ENCODE data around the gene RETREG3. TPM values are rescaled to one million over a fixed set of nuclear protein-coding genes. Genes with fewer than 3 reads are reported as not detected.
"Not testable (repeated sequence)": the region's sequence is repeated elsewhere in the genome, so short reads cannot be mapped to it uniquely, and the experiment has no call there.

Gene RETREG3
- total and polyA plus RNA-seq, 3 experiments from 2014 or later, result 39.7 to 109 (median 40.3) TPM

DNA sequence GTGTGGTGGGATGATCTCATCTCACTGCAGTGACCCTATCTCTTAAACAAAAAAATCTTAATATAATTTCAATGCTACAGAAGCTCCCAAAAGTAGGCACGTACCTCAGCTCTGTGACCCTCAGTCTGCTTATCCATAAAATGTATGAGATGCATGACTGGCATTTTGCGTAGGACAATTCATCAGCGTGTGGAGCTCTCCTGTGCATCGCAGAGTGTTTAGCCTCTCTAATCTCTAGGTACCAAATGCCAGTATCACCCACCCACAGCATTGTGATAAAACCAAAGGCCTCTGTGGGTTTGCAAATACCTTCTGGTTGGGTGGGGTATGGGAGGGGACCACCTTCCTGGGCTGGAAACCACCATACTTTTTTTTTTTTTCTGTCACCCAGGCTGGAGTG, 30.9 kb upstream of the RETREG3 start:
- H3K4me3 Mint-ChIP-seq, result no peak overlapping the region
- POLR2A ChIA-PET, result no interaction called here
- H3K9me3 ChIP-seq (ENCODE audit: low read length), result no peaks in the 10 kb centered on the region
- CTCF ChIA-PET, result interaction anchor here (0.9 kb wide), 1 partner anchor 21 kb away, joined by 4 read pairs; no protein-coding TSS in a partner anchor
- no peaks in the 10 kb centered on the region for H3K4me1 Mint-ChIP-seq
- no peaks in the 10 kb centered on the region for H3K27me3 ChIP-seq (ENCODE audit: insufficient read depth, low read length, poor library complexity, severe bottlenecking)
- H3K27me3 Mint-ChIP-seq, result peaks cover 5 to 12% of the 10 kb centered on the region in 2 donors
- H3K36me3 Mint-ChIP-seq, result no peaks in the 10 kb centered on the region
- no peaks in the 10 kb centered on the region for H3K4me1 ChIP-seq (ENCODE audit: insufficient read depth, low read length)
- H3K27ac Mint-ChIP-seq, result no peak overlapping the region
- DNase-seq, result no peak
- no peaks in the 10 kb centered on the region for H3K36me3 ChIP-seq (ENCODE audit: insufficient read depth, low read length)
- H3K9me3 Mint-ChIP-seq, result no peaks in the 10 kb centered on the region
- no peak overlapping the region for H3K4me3 ChIP-seq (ENCODE audit: low read length)
- H3K27ac ChIP-seq (ENCODE audit: low read depth, low read length), result no peak overlapping the region

DNA sequence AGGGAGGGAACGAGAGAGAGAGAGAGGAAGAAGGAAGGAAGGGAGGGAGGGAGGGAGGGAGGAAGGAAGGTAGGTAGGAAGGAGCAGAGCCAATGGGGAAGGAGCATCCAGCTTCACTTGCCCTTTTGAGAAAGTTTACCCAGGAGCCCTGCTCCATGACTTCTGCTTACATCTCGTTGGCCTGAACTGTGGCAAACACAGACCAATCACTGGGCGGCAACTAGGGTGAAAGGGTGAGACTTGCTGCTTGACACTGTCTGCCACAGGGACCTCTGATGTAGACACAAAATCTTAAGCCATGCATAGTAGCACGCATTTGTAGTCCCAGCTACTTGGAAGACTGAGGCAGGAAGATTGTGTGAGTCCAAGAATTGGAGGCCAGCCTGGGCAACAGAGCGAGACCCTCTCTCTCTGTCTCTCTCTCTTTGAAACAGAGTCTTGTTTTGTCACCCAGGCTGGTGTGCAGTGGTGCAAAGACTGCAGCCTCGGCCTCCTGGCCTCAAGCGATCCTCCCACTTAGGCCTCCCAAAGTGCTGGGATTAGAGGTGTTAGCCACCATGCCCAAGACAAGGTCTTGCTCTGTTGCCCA, 30.4 kb upstream of the RETREG3 start:
- Mint-ChIP-seq H3K36me3 (no peaks in the 10 kb centered on the region), H3K9me3 (no peaks in the 10 kb centered on the region), H3K27ac (no peak overlapping the region), H3K4me1 (no peaks in the 10 kb centered on the region), H3K27me3 (peaks cover 5 to 12% of the 10 kb centered on the region in 2 donors), H3K4me3 (no peak overlapping the region)
- H3K27ac ChIP-seq (ENCODE audit: low read depth, low read length), result no peak overlapping the region
- no peak for DNase-seq
- no peaks in the 10 kb centered on the region for H3K36me3 ChIP-seq (ENCODE audit: insufficient read depth, low read length)
- H3K4me1 ChIP-seq (ENCODE audit: insufficient read depth, low read length), result no peaks in the 10 kb centered on the region
- ChIA-PET POLR2A (no interaction called here), CTCF (interaction anchor here (0.9 kb wide), 1 partner anchor 22 kb away, joined by 4 read pairs; no protein-coding TSS in a partner anchor)
- no peaks in the 10 kb centered on the region for H3K27me3 ChIP-seq (ENCODE audit: insufficient read depth, low read length, poor library complexity, severe bottlenecking)
- no peak overlapping the region for H3K4me3 ChIP-seq (ENCODE audit: low read length)
- no peaks in the 10 kb centered on the region for H3K9me3 ChIP-seq (ENCODE audit: low read length)

DNA sequence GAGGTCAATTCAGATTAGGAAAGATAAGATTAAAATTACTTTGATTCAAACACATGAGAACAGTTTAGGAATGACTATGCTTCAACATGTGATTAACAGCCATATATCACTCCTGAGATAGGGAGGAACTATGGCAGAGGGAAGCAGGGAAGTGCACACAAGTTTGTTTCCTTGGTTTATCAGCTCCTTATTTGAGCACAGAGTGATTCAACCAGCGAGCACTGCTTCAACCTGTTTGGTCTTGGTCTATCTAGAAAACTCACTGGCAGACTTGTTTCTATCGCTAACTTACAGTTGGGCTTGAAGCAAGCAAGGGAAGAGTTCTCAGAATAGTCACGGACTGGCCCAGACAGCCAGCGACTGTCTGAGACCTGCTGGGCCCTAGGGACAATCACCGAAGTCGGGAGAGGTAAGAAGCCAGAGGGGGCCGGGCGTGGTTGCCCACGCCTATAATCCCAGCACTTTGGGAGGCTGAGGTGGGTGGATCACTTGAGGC, 23.8 kb upstream of the RETREG3 start:
- Histone ChIP-seq H3K27ac (ENCODE audit: low read depth, low read length) (no peak overlapping the region), H3K36me3 (ENCODE audit: insufficient read depth, low read length) (no peaks in the 10 kb centered on the region), H3K4me1 (ENCODE audit: insufficient read depth, low read length) (no peaks in the 10 kb centered on the region), H3K9me3 (ENCODE audit: low read length) (no peaks in the 10 kb centered on the region), H3K4me3 (ENCODE audit: low read length) (no peak overlapping the region), H3K27me3 (ENCODE audit: insufficient read depth, low read length, poor library complexity, severe bottlenecking) (no peaks in the 10 kb centered on the region)
- DNase-seq, result no peak
- Mint-ChIP-seq H3K4me1 (no peaks in the 10 kb centered on the region), H3K4me3 (no peak overlapping the region), H3K27ac (no peak overlapping the region), H3K9me3 (no peaks in the 10 kb centered on the region), H3K36me3 (peaks cover 0 to 1% (median 0%) of the 10 kb centered on the region in 3 donors), H3K27me3 (no peaks in the 10 kb centered on the region)
- ChIA-PET POLR2A (no interaction called here), CTCF (interaction anchor here (0.5 kb wide), 1 partner anchor 90 kb away, joined by 3 read pairs; no protein-coding TSS in a partner anchor)

DNA sequence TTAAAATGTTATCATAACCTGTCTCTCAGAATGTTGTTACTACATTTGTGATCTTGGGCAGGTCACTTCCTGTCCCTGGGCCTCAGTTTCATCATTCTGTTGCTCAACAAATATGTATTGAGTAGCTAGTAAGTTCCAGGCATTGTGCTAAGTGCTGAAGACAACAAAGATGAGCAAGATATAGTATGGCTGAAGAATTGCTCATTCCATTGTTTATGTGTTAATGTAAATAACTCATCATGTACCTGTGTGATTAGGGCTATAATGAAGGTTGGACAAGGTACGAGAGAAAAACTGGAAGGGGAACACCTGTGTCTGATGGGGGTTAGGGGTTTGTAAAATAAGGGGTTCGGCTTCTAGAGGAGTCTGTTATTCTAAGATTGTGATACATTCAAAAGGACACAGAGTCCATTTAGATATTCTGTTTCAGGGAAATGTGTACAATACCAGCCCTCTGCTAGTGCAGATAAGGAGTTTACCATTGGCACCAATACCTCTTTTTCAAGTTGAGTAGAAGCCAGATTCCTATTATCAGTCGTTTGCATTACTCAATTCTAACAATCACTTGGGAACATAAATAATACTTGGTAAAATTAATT, 20.3 kb upstream of the RETREG3 start:
- no peak overlapping the region for H3K4me3 ChIP-seq (ENCODE audit: low read length)
- no peak overlapping the region for H3K27ac ChIP-seq (ENCODE audit: low read depth, low read length)
- Mint-ChIP-seq H3K27ac (no peak overlapping the region), H3K4me3 (no peak overlapping the region), H3K9me3 (no peaks in the 10 kb centered on the region), H3K4me1 (no peaks in the 10 kb centered on the region), H3K36me3 (peaks cover 0 to 1% (median 0%) of the 10 kb centered on the region in 3 donors), H3K27me3 (no peaks in the 10 kb centered on the region)
- POLR2A ChIA-PET, result no interaction called here
- H3K9me3 ChIP-seq (ENCODE audit: low read length), result no peaks in the 10 kb centered on the region
- H3K36me3 ChIP-seq (ENCODE audit: insufficient read depth, low read length), result no peaks in the 10 kb centered on the region
- no peak for DNase-seq
- CTCF ChIA-PET, result no interaction called here
- H3K4me1 ChIP-seq (ENCODE audit: insufficient read depth, low read length), result no peaks in the 10 kb centered on the region
- no peaks in the 10 kb centered on the region for H3K27me3 ChIP-seq (ENCODE audit: insufficient read depth, low read length, poor library complexity, severe bottlenecking)

DNA sequence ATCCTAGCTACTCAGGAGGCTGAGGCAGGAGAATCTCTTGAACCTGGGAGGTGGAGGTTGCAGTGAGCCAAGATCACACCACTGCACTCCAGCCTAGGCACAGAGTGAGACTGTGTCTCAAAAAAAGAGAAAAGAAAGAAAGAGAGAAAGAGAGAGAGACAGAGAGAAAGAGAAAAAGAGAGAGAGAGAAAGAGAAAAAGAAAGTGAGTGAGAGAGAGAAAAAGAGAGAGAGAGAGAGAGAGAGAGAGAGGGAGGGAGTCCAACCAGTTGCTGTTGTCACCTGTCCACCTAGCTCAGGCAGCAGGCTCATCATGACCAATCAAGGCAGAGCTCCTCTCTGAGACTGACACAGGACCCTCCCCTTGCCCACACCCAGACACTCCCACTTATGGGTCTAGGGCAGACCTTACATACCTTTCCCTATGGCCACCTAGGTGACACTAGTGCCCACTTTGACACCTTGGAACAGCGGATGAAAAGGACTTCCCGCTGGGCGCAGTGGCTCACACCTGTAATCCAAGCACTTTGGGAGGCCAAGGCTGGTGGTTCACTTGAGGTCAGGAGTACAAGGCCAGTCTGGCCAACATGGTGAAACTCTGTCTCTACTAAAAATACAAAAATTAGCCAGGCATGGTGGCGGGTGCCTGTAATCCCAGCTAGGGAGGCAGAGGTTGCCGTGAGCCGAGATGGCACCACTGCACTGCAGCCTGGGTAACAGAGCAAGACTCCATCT, 18.0 kb upstream of the RETREG3 start:
- DNase-seq; H3K36me3 ChIP-seq (ENCODE audit: insufficient read depth, low read length); H3K27me3 Mint-ChIP-seq; H3K9me3 ChIP-seq (ENCODE audit: low read length); POLR2A ChIA-PET; H3K9me3 Mint-ChIP-seq; H3K4me3 ChIP-seq (ENCODE audit: low read length); H3K36me3 Mint-ChIP-seq; H3K4me1 ChIP-seq (ENCODE audit: insufficient read depth, low read length); H3K4me3 Mint-ChIP-seq; H3K27ac ChIP-seq (ENCODE audit: low read depth, low read length); H3K4me1 Mint-ChIP-seq; H3K27me3 ChIP-seq (ENCODE audit: insufficient read depth, low read length, poor library complexity, severe bottlenecking); CTCF ChIA-PET: not testable (repeated sequence)
- peak overlapping the region in 1 of 8 donors; percentile 66 for H3K27ac Mint-ChIP-seq

DNA sequence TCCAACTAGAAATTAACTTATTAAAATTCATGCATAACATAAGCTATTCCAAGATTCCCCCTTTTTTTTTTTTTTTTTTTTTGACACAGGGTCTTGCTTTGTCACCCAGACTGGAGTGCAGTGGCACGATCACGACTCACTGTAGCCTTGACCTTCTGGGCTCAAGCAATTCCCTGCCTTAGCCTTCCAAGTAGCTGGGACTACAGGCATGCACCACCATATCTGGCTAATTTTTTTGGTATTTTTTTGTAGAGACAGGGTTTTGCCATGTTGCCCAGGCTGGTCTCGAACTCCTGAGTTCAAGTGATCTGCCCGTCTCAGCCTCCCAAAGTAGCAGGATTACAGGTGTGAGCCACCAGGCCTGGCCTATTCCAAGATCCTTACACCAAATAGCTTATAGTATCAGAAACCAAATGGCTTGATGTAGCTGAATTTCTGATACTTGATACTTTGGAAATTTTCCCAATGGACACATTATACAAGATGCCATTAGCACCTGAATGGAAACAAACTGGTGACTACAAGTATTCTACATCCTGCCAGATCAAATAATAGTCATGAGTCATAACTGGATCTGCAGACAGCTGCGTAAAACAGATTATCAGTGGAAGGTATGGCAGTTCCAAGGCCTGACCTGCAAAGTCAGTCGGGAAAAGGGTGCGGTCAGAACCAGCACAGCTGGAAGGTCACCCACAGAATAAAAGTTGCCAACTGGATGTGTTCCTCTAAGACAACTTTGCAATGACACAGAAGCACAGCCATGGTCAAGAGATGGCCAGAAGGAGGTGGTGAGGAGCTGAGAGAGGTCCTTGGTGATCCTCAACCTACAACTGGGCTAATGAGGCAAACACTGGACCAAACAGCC, 14.8 kb upstream of the RETREG3 start:
- Mint-ChIP-seq H3K36me3 (no peaks in the 10 kb centered on the region), H3K4me1 (peaks cover 0 to 2% (median 0%) of the 10 kb centered on the region in 3 donors), H3K27me3 (no peaks in the 10 kb centered on the region), H3K4me3 (no peak overlapping the region), H3K27ac (no peak overlapping the region), H3K9me3 (no peaks in the 10 kb centered on the region)
- H3K9me3 ChIP-seq (ENCODE audit: low read length), result no peaks in the 10 kb centered on the region
- ChIA-PET CTCF (interaction anchor here (1.5 to 1.8 kb wide), 3 partner anchors 15 to 56 kb away, joined by 3 to 6 read pairs (median 3); partner anchors contain the start of gene RETREG3), POLR2A (interaction anchor here (0.6 kb wide), 1 partner anchor 110 kb away, joined by 4 read pairs; no protein-coding TSS in a partner anchor)
- H3K36me3 ChIP-seq (ENCODE audit: insufficient read depth, low read length), result no peaks in the 10 kb centered on the region
- H3K4me3 ChIP-seq (ENCODE audit: low read length), result no peak overlapping the region
- no peaks in the 10 kb centered on the region for H3K27me3 ChIP-seq (ENCODE audit: insufficient read depth, low read length, poor library complexity, severe bottlenecking)
- H3K27ac ChIP-seq (ENCODE audit: low read depth, low read length), result no peak overlapping the region
- no peaks in the 10 kb centered on the region for H3K4me1 ChIP-seq (ENCODE audit: insufficient read depth, low read length)
- DNase-seq, result no peak

DNA sequence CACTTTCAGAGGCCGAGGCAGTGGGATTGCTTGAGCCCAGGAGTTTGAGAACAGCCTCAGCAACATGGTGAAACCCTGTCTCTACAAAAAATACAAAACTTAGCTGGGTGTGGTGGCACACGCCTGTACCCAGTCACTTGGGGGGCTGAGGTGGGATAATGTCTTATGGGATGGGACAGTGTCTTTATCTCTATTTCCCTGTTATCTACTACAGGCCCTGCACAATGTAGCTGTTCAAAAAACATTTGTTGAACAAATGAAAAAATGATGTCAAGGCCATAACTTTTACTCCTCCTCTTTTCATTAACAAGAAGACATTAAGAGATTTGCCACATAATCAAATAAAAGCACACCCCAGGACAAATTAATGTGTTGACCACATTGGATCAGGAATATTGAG, 14.1 kb upstream of the RETREG3 start:
- no peak overlapping the region for H3K27ac ChIP-seq (ENCODE audit: low read depth, low read length)
- Mint-ChIP-seq H3K4me1 (peaks cover 0 to 8% (median 0%) of the 10 kb centered on the region in 3 donors), H3K27ac (no peak overlapping the region), H3K9me3 (no peaks in the 10 kb centered on the region), H3K27me3 (no peaks in the 10 kb centered on the region), H3K36me3 (no peaks in the 10 kb centered on the region), H3K4me3 (no peak overlapping the region)
- no peaks in the 10 kb centered on the region for H3K27me3 ChIP-seq (ENCODE audit: insufficient read depth, low read length, poor library complexity, severe bottlenecking)
- no peak overlapping the region for H3K4me3 ChIP-seq (ENCODE audit: low read length)
- no peaks in the 10 kb centered on the region for H3K36me3 ChIP-seq (ENCODE audit: insufficient read depth, low read length)
- ChIA-PET CTCF (interaction anchor here (1.5 to 1.8 kb wide), 3 partner anchors 15 to 57 kb away, joined by 3 to 6 read pairs (median 3); partner anchors contain the start of gene RETREG3), POLR2A (interaction anchor here (0.6 kb wide), 1 partner anchor 111 kb away, joined by 4 read pairs; no protein-coding TSS in a partner anchor)
- no peaks in the 10 kb centered on the region for H3K4me1 ChIP-seq (ENCODE audit: insufficient read depth, low read length)
- DNase-seq, result no peak
- no peaks in the 10 kb centered on the region for H3K9me3 ChIP-seq (ENCODE audit: low read length)
